Stimulated activated CD4-positive, alpha-beta T cell treated with anti-CD3 and anti-CD28 coated beads, Interleukin-1b, Interleukin-23, amount 100 ng/mL, for 48 hours (primary cell): ENCODE results near the gene SLC50A1.

Experiments used
- DNase-seq: peaks from one replicate; pipeline ENCODE4 v3.0.0-alpha.2; 2020

Gene SLC50A1

DNA sequence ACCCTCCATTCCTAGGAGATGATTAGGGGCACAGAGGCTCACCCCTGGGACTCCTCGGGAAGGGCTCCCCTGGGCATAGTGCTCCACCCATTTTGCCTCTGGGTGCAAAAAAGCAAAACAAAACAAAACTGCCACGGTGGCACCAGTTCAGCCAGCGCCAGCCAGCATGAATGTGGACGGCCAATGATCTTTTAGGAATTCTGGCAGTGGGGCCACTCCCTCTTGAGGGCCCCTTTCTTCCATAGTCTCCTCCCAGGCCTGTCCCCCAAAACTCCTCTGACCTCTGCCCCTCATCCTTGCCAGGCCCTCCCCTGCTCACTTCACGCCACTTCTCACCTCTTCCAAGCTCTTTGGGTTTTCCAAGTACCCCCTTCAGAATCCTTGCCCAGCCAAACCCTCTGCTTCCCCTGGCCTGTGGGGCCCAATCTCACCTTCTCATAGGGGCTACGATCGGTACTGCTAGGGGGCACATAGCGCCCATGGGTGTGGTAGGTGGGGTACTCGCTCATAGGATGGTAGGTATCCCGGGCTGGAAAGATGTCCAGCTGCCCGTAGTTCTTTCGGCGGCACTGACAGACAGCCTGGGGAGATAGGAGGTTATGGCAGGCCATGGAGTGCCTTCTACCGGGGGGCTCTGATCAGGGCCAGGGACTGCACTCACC lies 51.3 kb downstream of the SLC50A1 start:
- no peak for DNase-seq

DNA sequence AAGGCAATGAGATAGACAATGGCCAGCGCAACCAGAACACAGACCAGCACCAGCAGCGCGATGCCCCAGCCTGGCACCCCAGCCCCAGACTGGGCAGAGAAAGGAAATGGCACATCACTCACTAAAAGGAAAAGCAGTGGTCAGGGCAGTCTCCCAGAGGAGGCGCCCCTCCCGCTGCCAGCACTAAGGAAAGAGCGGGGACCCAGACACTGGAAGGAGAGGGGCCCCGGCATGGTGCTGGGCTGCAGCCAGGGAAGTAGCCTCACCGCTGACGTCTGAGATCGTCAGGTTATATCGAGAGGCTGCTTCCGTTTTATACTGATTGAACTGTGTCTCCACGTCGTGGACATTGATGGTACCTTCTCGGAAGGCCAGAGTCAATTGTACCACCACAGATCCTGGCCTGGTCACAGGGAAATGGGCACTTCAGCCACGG lies 51.8 kb downstream of the SLC50A1 start:
- no peak for DNase-seq

DNA sequence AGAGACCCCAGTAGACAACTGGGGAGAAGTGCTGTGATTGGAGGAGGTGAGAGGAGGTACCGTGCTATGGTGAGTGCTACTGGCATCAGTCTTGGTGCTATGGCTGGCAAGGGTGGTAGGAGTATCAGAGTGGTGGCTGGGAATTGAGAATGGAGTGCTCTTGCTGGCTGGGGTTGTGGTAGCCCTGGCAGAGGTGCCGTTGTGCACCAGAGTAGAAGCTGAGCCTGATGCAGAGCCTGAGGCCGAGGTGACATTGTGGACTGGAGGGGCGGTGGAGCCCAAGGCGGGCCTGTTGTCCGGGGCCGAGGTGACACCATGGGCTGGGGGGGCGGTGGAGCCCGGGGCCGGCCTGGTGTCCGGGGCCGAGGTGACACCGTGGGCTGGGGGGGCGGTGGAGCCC lies 52.6 kb downstream of the SLC50A1 start:
- no peak for DNase-seq
